WTC11 (cell line): ENCODE measurements around the gene NTNG2.
A peak's percentile ranks its signal among the peaks of the same experiment; 100 is the strongest.

Source experiments
- FOXK1 ChIP-seq: sonication (generic); formaldehyde crosslinking; IDR thresholded peaks from 2 replicates; pipeline ENCODE4 v1.8.0; 2022; ENCODE audit warnings: mild to moderate bottlenecking, moderate library complexity, missing genetic modification reagents
- GTF2I ChIP-seq: fragments of 250-450 bp; sonication (Bioruptor Pico); conservative IDR thresholded peaks from 2 replicates; pipeline ENCODE4 v1.4.0; 2021; ENCODE audit warnings: mild to moderate bottlenecking
- RORB ChIP-seq: fragments of 250-450 bp; sonication (Bioruptor Pico); IDR thresholded peaks from 2 replicates; pipeline ENCODE4 v1.9.0; 2021; ENCODE audit warnings: mild to moderate bottlenecking
- SP1 ChIP-seq: sonication (generic); formaldehyde crosslinking; conservative IDR thresholded peaks from 2 replicates; pipeline ENCODE4 v1.8.1; 2022; ENCODE audit warnings: missing genetic modification reagents
- TEAD4 ChIP-seq: sonication (generic); formaldehyde crosslinking; IDR thresholded peaks from 2 replicates; pipeline ENCODE4 v1.8.0; 2022; ENCODE audit warnings: mild to moderate bottlenecking, missing genetic modification reagents
- ZNF121 ChIP-seq: sonication (generic); formaldehyde crosslinking; IDR thresholded peaks from 2 replicates; pipeline ENCODE4 v1.8.0; 2023; ENCODE audit warnings: missing genetic modification reagents
- ZNF317 ChIP-seq: sonication (generic); formaldehyde crosslinking; IDR thresholded peaks from 2 replicates; pipeline ENCODE4 v1.8.1; 2023; ENCODE audit warnings: low read depth, mild to moderate bottlenecking, moderate library complexity, missing genetic modification reagents, borderline replicate concordance
- TF ChIP-seq, protein P1 (sequence below): fragments of 200-600 bp; IDR thresholded peaks from 2 replicates; pipeline ENCODE4 v1.8.0; 2022; ENCODE audit warnings: antibody characterized with exemption
- TF ChIP-seq, protein P2 (sequence below): sonication (generic); formaldehyde crosslinking; IDR thresholded peaks from 2 replicates; pipeline ENCODE4 v1.8.1; 2023; ENCODE audit warnings: mild to moderate bottlenecking, missing genetic modification reagents, moderate library complexity
- TF ChIP-seq, protein P3 (sequence below): sonication (generic); formaldehyde crosslinking; IDR thresholded peaks from 2 replicates; pipeline ENCODE4 v1.8.0; 2022; ENCODE audit warnings: mild to moderate bottlenecking, missing genetic modification reagents

DNA sequence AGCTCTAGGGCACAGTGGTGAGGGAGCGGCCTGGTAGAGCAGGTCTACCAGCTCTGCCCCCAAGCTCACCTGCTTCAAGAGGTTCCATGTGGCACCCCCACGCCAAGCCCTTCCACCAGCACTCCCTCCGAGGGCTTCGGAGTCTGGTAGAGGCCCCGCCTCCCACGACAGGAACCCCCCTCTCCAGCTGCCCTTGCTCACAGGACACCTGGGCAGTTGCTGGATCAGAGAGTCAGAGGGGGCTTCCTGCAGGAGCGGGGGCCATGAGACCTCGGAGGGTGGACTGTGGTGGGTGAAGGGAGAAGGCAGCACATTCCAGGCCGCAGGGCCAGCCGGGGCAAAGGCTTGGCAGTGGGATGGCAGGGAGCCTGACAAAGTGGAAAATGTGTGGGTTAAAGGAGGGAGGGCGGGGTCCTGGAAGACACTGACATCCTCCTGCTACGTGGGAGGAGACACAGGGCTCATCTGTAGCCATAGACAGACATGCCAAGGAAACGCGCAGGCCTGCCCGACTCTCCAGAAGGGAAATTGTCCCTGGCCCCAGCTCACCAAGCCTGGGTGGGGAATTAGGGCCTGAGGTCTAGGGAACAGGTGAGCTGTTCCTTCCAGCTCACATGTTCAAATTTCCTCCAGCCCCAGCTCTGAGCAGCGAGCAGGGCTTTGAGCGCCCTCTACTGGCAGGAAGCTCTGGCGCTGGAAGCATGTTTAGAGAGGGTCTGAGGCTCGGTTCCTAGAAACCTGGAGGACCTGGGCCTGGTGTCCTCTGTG, 74.2 kb downstream of the NTNG2 start:
- TF ChIP-seq FOXK1 (CRISPR knock-in tag) (no peak), ZNF121 (CRISPR knock-in tag) (no peak), ZNF317 (CRISPR knock-in tag) (no peak), GTF2I (CRISPR knock-in tag) (no peak), TEAD4 (no peak), SP1 (no peak), RORB (CRISPR knock-in tag) (no peak)
- TF ChIP-seq, protein P1, sequence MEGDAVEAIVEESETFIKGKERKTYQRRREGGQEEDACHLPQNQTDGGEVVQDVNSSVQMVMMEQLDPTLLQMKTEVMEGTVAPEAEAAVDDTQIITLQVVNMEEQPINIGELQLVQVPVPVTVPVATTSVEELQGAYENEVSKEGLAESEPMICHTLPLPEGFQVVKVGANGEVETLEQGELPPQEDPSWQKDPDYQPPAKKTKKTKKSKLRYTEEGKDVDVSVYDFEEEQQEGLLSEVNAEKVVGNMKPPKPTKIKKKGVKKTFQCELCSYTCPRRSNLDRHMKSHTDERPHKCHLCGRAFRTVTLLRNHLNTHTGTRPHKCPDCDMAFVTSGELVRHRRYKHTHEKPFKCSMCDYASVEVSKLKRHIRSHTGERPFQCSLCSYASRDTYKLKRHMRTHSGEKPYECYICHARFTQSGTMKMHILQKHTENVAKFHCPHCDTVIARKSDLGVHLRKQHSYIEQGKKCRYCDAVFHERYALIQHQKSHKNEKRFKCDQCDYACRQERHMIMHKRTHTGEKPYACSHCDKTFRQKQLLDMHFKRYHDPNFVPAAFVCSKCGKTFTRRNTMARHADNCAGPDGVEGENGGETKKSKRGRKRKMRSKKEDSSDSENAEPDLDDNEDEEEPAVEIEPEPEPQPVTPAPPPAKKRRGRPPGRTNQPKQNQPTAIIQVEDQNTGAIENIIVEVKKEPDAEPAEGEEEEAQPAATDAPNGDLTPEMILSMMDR = peak; percentile 94
- TF ChIP-seq, protein P2, sequence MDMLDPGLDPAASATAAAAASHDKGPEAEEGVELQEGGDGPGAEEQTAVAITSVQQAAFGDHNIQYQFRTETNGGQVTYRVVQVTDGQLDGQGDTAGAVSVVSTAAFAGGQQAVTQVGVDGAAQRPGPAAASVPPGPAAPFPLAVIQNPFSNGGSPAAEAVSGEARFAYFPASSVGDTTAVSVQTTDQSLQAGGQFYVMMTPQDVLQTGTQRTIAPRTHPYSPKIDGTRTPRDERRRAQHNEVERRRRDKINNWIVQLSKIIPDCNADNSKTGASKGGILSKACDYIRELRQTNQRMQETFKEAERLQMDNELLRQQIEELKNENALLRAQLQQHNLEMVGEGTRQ (CRISPR knock-in tag) = peak; percentile 35; the same call in 1 of the 2 replicates
- TF ChIP-seq, protein P3, sequence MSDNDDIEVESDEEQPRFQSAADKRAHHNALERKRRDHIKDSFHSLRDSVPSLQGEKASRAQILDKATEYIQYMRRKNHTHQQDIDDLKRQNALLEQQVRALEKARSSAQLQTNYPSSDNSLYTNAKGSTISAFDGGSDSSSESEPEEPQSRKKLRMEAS = no peak; the same call in 1 of the 2 replicates
